ENCODE results near the gene DPT.
"Not testable (repeated sequence)": the region's sequence is repeated elsewhere in the genome, so short reads cannot be mapped to it uniquely, and the experiment has no call there.

The DPT gene

GRCh38 chr1:168728473-168729404 lies at the start of gene DPT:
DPT (minus strand) TSS chr1:168729206; CDS start chr1:168729174, 32 bp downstream.
- ATAC-seq (no peak), DNase-seq (no peak)
- no peak within 1 kb of the TSS for H3K27ac Mint-ChIP-seq
- no peaks in the 10 kb centered on the region for H3K9me3 Mint-ChIP-seq
- no peak within 1 kb of the TSS for H3K4me3 Mint-ChIP-seq
- no peaks in the 10 kb centered on the region for H3K4me1 Mint-ChIP-seq
- peaks cover 3% of the 10 kb centered on the region for H3K27me3 Mint-ChIP-seq
- no peaks in the 10 kb centered on the region for H3K36me3 Mint-ChIP-seq (ENCODE audit: low read depth)

- H3K27ac Mint-ChIP-seq, result no peak overlapping the region
- ATAC-seq, result no peak
These were observed 46.4 kb upstream of the DPT start for GRCh38 chr1:168775366-168775765.

DNA sequence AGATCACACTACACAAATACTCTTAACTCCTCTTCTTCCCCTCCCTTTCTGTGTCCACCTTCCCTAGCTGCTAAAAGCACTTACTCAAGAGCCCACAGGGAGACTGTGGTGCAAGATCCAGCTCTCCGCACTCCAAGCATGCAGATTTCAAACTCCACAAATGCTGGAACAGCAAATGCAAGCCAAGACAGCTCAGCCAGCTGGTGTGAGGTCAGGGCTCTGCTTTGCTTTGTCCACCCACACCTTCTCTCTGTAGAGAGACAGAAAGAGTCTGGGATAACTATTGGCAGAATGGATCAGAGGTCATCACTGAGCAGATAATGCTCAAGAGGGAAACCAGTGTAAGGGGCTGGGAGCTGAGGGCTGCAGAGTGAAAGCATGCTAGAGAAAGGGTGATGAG lies 45.2 kb upstream of the DPT start:
- no peaks in the 10 kb centered on the region for H3K9me3 Mint-ChIP-seq
- no peak overlapping the region for H3K4me3 Mint-ChIP-seq
- H3K27me3 Mint-ChIP-seq, result no peaks in the 10 kb centered on the region
- H3K4me1 Mint-ChIP-seq, result no peaks in the 10 kb centered on the region
- DNase-seq, result no peak
- no peak overlapping the region for H3K27ac Mint-ChIP-seq
- no peak for ATAC-seq
- H3K36me3 Mint-ChIP-seq (ENCODE audit: low read depth), result no peaks in the 10 kb centered on the region

More at GRCh38 chr1:168775366-168775765, 46.4 kb upstream of the DPT start:
- no peaks in the 10 kb centered on the region for H3K4me1 Mint-ChIP-seq
- no peak overlapping the region for H3K4me3 Mint-ChIP-seq
- H3K36me3 Mint-ChIP-seq (ENCODE audit: low read depth), result no peaks in the 10 kb centered on the region
- no peak for DNase-seq
- H3K9me3 Mint-ChIP-seq, result no peaks in the 10 kb centered on the region
- peaks cover 2% of the 10 kb centered on the region for H3K27me3 Mint-ChIP-seq

- Mint-ChIP-seq H3K27ac (no peak overlapping the region), H3K27me3 (no peaks in the 10 kb centered on the region), H3K36me3 (ENCODE audit: low read depth) (no peaks in the 10 kb centered on the region), H3K4me3 (no peak overlapping the region), H3K9me3 (no peaks in the 10 kb centered on the region), H3K4me1 (no peaks in the 10 kb centered on the region)
- no peak for DNase-seq
- ATAC-seq, result no peak
These were observed 43.5 kb upstream of the DPT start for GRCh38 chr1:168772428-168773060.

GRCh38 chr1:168771104-168771630 lies 42.2 kb upstream of the DPT start:
- Mint-ChIP-seq H3K4me3 (no peak overlapping the region), H3K4me1 (no peaks in the 10 kb centered on the region), H3K36me3 (ENCODE audit: low read depth) (no peaks in the 10 kb centered on the region), H3K9me3 (no peaks in the 10 kb centered on the region), H3K27me3 (no peaks in the 10 kb centered on the region), H3K27ac (no peak overlapping the region)
- no peak for ATAC-seq
- DNase-seq, result no peak

DNA sequence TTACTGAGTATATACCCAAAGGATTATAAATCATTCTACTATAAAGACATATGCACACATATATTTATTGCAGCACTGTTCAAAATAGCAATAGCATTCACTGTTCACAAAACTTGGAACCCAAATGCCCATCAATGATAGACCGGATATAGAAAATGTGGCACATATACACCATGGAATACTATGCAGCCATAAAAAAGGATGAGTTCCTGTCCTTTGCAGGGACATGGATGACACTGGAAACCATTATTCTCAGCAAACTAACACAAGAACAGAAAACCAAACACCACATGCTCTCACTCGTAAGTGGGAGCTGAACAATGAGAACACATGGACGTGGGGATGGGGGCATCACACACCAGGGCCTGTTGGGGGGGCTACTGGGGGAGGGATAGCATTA lies 40.9 kb upstream of the DPT start:
- not testable (repeated sequence) for H3K36me3 Mint-ChIP-seq (ENCODE audit: low read depth); ATAC-seq

DNA sequence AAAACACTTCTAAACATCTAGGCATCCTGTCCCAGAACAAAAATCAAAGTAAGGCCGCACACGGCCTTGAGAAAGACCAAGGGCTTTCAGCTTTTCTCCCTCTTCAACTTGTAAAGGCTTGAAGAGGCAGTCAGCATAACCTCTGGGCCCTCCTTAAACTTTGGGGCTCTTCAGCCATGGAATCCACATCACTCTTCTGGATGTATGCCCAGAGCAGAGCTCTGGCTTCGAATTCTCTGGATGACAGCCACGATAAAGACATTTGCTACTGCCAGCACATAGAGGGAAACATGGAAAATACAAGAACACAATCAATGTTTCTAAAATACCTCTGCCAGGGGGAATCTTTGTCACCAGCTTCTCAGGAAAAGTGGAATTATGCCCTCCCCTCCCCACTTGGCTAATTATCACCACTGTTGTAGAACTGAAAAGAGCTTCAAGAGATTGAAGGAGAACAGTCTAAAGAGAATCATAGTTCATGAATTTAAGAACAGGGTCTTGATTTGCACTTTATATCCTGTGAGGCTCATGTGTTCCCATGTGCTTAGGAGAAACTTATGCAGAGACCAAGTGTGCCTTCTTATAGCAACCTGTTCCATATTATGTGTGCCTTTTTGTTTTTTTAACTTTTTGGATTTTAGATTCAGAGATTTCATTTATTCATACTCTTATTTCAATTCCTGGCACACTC lies 39.0 kb upstream of the DPT start:
- peaks cover 3% of the 10 kb centered on the region for H3K4me1 Mint-ChIP-seq
- H3K27ac Mint-ChIP-seq, result no peak overlapping the region
- no peaks in the 10 kb centered on the region for H3K36me3 Mint-ChIP-seq (ENCODE audit: low read depth)
- no peak overlapping the region for H3K4me3 Mint-ChIP-seq
- DNase-seq (no peak), ATAC-seq (no peak)
- H3K27me3 Mint-ChIP-seq, result no peaks in the 10 kb centered on the region
- no peaks in the 10 kb centered on the region for H3K9me3 Mint-ChIP-seq

More for the DNA sequence above, 40.9 kb upstream of the DPT start:
- H3K4me3 Mint-ChIP-seq, H3K27ac Mint-ChIP-seq, H3K9me3 Mint-ChIP-seq, DNase-seq, H3K27me3 Mint-ChIP-seq, H3K4me1 Mint-ChIP-seq: not testable (repeated sequence)

DNA sequence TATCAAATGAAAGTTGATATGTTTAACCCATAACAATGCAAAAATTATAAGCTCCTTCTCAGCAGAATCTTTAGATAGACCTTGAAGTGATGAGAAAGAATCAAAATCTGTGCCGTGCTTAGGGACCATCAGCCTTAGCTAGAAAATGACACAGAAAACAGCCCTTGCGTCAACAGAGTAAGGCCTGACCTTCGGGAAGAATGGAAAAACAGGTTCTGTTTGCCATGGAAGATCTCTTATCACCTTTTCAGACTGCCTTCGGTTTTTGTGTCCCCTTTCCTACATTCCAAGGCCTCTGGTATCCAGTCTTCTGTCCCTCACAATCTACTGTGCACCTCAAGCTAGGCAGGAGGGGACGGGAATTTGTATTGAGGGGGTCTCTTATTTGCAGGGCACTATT lies 37.6 kb upstream of the DPT start:
- ATAC-seq, result no peak
- Mint-ChIP-seq H3K27me3 (no peaks in the 10 kb centered on the region), H3K27ac (no peak overlapping the region), H3K4me3 (no peak overlapping the region), H3K4me1 (peaks cover 15% of the 10 kb centered on the region), H3K36me3 (ENCODE audit: low read depth) (no peaks in the 10 kb centered on the region), H3K9me3 (no peaks in the 10 kb centered on the region)
- no peak for DNase-seq

DNA sequence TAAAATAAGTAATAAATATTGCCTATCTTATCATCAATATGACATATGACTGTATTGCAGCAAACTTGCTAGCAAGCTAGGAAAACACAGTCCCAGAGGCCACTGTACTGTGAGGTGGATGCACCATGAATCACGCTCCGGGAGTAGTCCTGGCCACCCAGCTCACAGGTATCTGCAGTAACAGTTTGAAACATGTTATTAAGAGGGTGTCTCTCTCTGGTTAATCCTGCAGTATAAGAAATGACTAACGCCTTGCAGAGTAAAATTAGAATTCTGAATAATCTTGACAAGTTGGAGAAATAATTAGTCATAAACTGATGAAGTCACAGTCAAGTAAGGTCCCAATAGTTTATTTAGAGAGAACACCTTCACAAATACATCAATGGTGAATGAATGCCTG lies 34.0 kb upstream of the DPT start:
- H3K4me3 Mint-ChIP-seq, result no peak overlapping the region
- H3K4me1 Mint-ChIP-seq, result peaks cover 17% of the 10 kb centered on the region
- ATAC-seq (peak; percentile 80), DNase-seq (no peak)
- H3K27ac Mint-ChIP-seq, result no peak overlapping the region
- no peaks in the 10 kb centered on the region for H3K36me3 Mint-ChIP-seq (ENCODE audit: low read depth)
- no peaks in the 10 kb centered on the region for H3K27me3 Mint-ChIP-seq
- no peaks in the 10 kb centered on the region for H3K9me3 Mint-ChIP-seq

DNA sequence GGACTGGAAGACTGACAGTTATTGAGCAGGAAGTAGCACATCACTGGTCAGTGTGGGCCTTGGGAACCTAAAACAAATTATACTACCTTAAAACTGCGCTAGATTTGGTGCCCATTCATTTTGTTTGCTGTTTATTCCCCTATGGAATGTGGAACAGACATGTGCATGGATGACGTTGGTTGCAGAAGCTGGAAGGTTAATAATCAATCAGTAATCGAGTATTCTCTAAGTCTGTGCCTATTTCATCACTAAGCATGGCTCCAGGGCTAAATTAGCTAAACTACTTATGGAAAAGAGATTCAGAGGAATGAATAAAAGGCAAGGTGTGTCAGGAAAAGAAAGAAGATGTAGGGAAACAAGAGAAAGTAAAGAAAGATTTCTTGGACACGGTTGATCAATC lies 33.5 kb upstream of the DPT start:
- H3K27ac Mint-ChIP-seq, result no peak overlapping the region
- no peaks in the 10 kb centered on the region for H3K27me3 Mint-ChIP-seq
- ATAC-seq (no peak), DNase-seq (no peak)
- H3K4me3 Mint-ChIP-seq, result no peak overlapping the region
- H3K4me1 Mint-ChIP-seq, result peaks cover 17% of the 10 kb centered on the region
- H3K36me3 Mint-ChIP-seq (ENCODE audit: low read depth), result no peaks in the 10 kb centered on the region
- H3K9me3 Mint-ChIP-seq, result no peaks in the 10 kb centered on the region

- Mint-ChIP-seq H3K4me3 (no peak overlapping the region), H3K9me3 (no peaks in the 10 kb centered on the region), H3K36me3 (ENCODE audit: low read depth) (no peaks in the 10 kb centered on the region), H3K27me3 (no peaks in the 10 kb centered on the region), H3K4me1 (peaks cover 17% of the 10 kb centered on the region), H3K27ac (no peak overlapping the region)
- ATAC-seq (no peak), DNase-seq (no peak)
These were observed 31.8 kb upstream of the DPT start for GRCh38 chr1:168760781-168761180.

DNA sequence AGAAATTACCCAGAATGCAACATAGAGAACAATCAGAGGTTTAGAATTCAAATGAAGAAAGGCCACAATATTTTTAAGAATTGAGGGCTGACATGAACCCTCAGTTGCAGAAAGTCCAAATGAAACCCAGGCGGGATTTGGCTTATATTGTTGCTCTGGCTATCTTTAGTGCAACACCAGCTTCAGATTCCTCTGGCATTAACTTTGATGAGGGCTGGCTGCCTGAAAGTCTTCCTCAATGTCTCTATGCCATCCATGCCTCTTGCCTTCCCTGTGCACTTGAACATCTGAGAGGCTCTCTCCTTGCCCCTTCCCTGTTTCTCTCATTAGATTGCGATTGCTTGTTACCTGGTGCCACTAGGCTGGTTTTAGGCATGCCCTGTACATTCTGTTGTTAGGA lies 31.2 kb upstream of the DPT start:
- Mint-ChIP-seq H3K27ac (no peak overlapping the region), H3K4me1 (peaks cover 17% of the 10 kb centered on the region), H3K36me3 (ENCODE audit: low read depth) (no peaks in the 10 kb centered on the region), H3K4me3 (no peak overlapping the region), H3K9me3 (no peaks in the 10 kb centered on the region), H3K27me3 (no peaks in the 10 kb centered on the region)
- DNase-seq, result no peak
- no peak for ATAC-seq

- peaks cover 17% of the 10 kb centered on the region for H3K4me1 Mint-ChIP-seq
- DNase-seq (no peak), ATAC-seq (no peak)
- H3K27ac Mint-ChIP-seq, result no peak overlapping the region
- no peak overlapping the region for H3K4me3 Mint-ChIP-seq
- H3K9me3 Mint-ChIP-seq, result no peaks in the 10 kb centered on the region
- no peaks in the 10 kb centered on the region for H3K36me3 Mint-ChIP-seq (ENCODE audit: low read depth)
- peaks cover 2% of the 10 kb centered on the region for H3K27me3 Mint-ChIP-seq
These were observed 30.1 kb upstream of the DPT start for GRCh38 chr1:168759077-168759476.

- H3K36me3 Mint-ChIP-seq (ENCODE audit: low read depth), result no peaks in the 10 kb centered on the region
- DNase-seq (no peak), ATAC-seq (no peak)
- no peaks in the 10 kb centered on the region for H3K9me3 Mint-ChIP-seq
- H3K27me3 Mint-ChIP-seq, result peaks cover 2% of the 10 kb centered on the region
- H3K4me1 Mint-ChIP-seq, result peaks cover 17% of the 10 kb centered on the region
- H3K4me3 Mint-ChIP-seq, result no peak overlapping the region
- no peak overlapping the region for H3K27ac Mint-ChIP-seq
These were observed 29.5 kb upstream of the DPT start for GRCh38 chr1:168758503-168758902.
